Caki2 (cell line): ENCODE results near the gene COX15. TPM values are rescaled to one million over a fixed set of nuclear protein-coding genes. Genes with fewer than 3 reads are reported as not detected.

Experiments used
- DNase-seq: peaks from one replicate; pipeline ENCODE4 v3.0.0-alpha.2; 2015; ENCODE audit warnings: low read depth
- in situ Hi-C: cut with HindIII; loops from 2 replicates; pipeline ENCODE4 v1.10.0; 2016; ENCODE audit warnings: low sequenced_read_pairs, low pct_unique_long_range_greater_than_20kb, mixed read lengths
- total RNA-seq: library from RNA; depleted of rRNA; stranded (reverse); fragments of >200 nt; shearing (Covaris generic); gene quantifications from 2 replicates; pipeline ENCODE4 v1.2.3, GENCODE V29; 2014; ENCODE audit warnings: low replicate concordance; rRNA removed

The COX15 gene
- total RNA-seq, 1 experiment from 2014 or later: 27.8 TPM

GRCh38 chr10:99693933-99694583, 37.9 kb downstream of the COX15 start:
- no peak for DNase-seq
- in situ Hi-C loops: no loop called here

- DNase-seq: no peak
- in situ Hi-C loops: no loop called here
Measured at GRCh38 chr10:99689461-99689860, 42.5 kb downstream of the COX15 start.

- in situ Hi-C loops: no loop called here
- DNase-seq: peak; percentile 28
Measured at GRCh38 chr10:99685597-99685967, 46.3 kb downstream of the COX15 start.

GRCh38 chr10:99682752-99683151, 49.2 kb downstream of the COX15 start:
- DNase-seq: peak; percentile 35
- in situ Hi-C loops: no loop called here

Other genes starting within 250 kb of the COX15 start
- gene NKX2-3, start 199.2 kb downstream of the COX15 start, total RNA-seq: 0.46 and 2.5 TPM in 2 replicates
- 21.4 and 26.6 TPM in 2 replicates for gene SLC25A28, start 111.7 kb downstream of the COX15 start, total RNA-seq
- gene ENTPD7, start 72.6 kb downstream of the COX15 start, total RNA-seq: 41.6 and 44.5 TPM in 2 replicates
- gene CUTC, start 107 bp upstream of the COX15 start, total RNA-seq: 13.4 and 21.3 TPM in 2 replicates
- gene ABCC2, start 50.5 kb upstream of the COX15 start, total RNA-seq: 64.4 and 68.4 TPM in 2 replicates